Right forelimb (tissue), 1 donor: ENCODE results near the gene SEMA4B.
A peak's percentile ranks its signal among the peaks of the same experiment; 100 is the strongest.
"Not testable (repeated sequence)": the region's sequence is repeated elsewhere in the genome, so short reads cannot be mapped to it uniquely, and the experiment has no call there.

Experiments used
- DNase-seq: peaks from one replicate; pipeline ENCODE4 v3.0.0-alpha.2; 2018

Gene SEMA4B

GRCh38 chr15:90201130-90201943 lies at the start of gene SEMA4B:
TSS of gene SEMA4B (plus strand) at chr15:90201330. CDS start at chr15:90201579, 249 bp downstream.
- DNase-seq = peak; percentile 82

- no peak for DNase-seq
These were observed 49.0 kb upstream of the SEMA4B start for GRCh38 chr15:90151989-90152645.

GRCh38 chr15:90153658-90154057 lies 47.5 kb upstream of the SEMA4B start:
- no peak for DNase-seq

- no peak for DNase-seq
These were observed 46.9 kb upstream of the SEMA4B start for GRCh38 chr15:90154246-90154645.

GRCh38 chr15:90154861-90155626 lies 46.1 kb upstream of the SEMA4B start:
- DNase-seq = no peak

- no peak for DNase-seq
These were observed 41.9 kb upstream of the SEMA4B start for GRCh38 chr15:90159213-90159612.

- DNase-seq = no peak
These were observed 40.1 kb upstream of the SEMA4B start for GRCh38 chr15:90160781-90161727.

- DNase-seq = no peak
These were observed 39.2 kb upstream of the SEMA4B start for GRCh38 chr15:90161950-90162361.

- DNase-seq = no peak
These were observed 38.2 kb upstream of the SEMA4B start for GRCh38 chr15:90162956-90163355.

GRCh38 chr15:90164239-90164638 lies 36.9 kb upstream of the SEMA4B start:
- DNase-seq = not testable (repeated sequence)

GRCh38 chr15:90165157-90165556 lies 36.0 kb upstream of the SEMA4B start:
- no peak for DNase-seq

GRCh38 chr15:90165659-90166489 lies 35.3 kb upstream of the SEMA4B start:
- DNase-seq = no peak

- DNase-seq = no peak
These were observed 34.0 kb upstream of the SEMA4B start for GRCh38 chr15:90167121-90167520.

- no peak for DNase-seq
These were observed 29.5 kb upstream of the SEMA4B start for GRCh38 chr15:90171623-90172022.

- no peak for DNase-seq
These were observed 27.8 kb upstream of the SEMA4B start for GRCh38 chr15:90173372-90173771.

- DNase-seq = peak; percentile 77
These were observed 26.8 kb upstream of the SEMA4B start for GRCh38 chr15:90174140-90174875.

GRCh38 chr15:90177012-90177411 lies 24.1 kb upstream of the SEMA4B start:
- no peak for DNase-seq

GRCh38 chr15:90178468-90179435 lies 22.4 kb upstream of the SEMA4B start:
- no peak for DNase-seq

GRCh38 chr15:90181776-90182175 lies 19.4 kb upstream of the SEMA4B start:
- DNase-seq = no peak
